Medulla oblongata (tissue), 1 donor: ENCODE measurements around the gene CHN1.
A peak's percentile ranks its signal among the peaks of the same experiment; 100 is the strongest.

Experiments
- DNase-seq: peaks from one replicate; pipeline ENCODE4 v3.0.0-alpha.2; 2015; ENCODE audit errors: extremely low spot score

CHN1 gene

GRCh38 chr2:174870787-174871186 is 134.4 kb downstream of the CHN1 start:
- no peak for DNase-seq

- no peak for DNase-seq
These were observed 136.3 kb downstream of the CHN1 start for GRCh38 chr2:174868878-174869277.

DNA sequence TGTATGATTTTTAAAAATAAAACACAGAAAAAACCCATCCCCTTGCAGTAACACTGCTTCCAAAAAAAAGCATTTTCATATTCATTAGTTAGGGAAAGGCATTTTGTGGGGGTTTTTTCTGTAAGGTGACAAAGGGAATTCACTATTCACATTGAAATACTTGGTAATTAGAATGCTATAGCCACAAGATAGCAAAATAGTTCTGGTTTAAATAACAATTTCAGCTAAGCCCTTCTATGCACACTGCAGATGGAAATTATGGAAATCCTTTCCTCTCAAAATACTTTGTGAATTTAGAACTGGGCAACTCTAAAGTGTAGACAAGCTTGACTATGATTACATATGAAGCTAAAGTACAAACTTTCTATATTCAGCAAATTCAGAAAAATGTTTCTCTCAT is 138.8 kb downstream of the CHN1 start:
- DNase-seq: no peak

- DNase-seq: no peak
These were observed 142.0 kb downstream of the CHN1 start for GRCh38 chr2:174863183-174863582.

DNA sequence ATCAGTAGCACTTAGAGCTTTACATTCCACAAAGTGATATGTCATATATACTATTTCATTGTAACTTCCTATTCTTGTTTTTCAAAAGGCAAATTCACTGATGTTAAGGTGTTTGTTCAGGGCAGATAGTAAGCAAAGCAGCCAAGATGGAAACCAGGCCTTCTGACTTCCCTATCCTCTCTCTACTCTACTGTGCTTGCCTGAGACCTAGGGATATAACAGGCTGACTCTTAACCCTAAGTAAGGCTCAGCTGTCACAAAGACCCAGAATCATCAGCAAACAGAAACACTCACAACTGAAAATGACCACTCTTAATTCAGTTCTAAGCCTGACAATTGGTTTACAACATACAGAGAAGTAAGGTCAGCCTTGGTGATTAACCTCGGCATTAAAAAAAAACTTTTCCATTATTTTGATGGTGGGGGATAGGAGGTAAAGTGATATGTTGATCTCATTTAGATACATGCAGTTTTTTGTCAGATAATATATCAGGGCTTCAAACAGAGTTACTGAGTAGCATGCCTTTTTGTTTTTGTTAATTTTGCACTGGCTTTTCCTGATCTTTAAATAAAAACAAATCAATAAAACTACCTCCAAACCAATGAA is 145.5 kb downstream of the CHN1 start:
- DNase-seq: no peak

- DNase-seq: no peak
These were observed 146.4 kb downstream of the CHN1 start for GRCh38 chr2:174858745-174859144.

GRCh38 chr2:174856447-174856846 is 148.7 kb downstream of the CHN1 start:
- no peak for DNase-seq

- peak; percentile 56 for DNase-seq
These were observed 157.9 kb downstream of the CHN1 start for GRCh38 chr2:174846941-174847938.

GRCh38 chr2:174846218-174846617 is 159.0 kb downstream of the CHN1 start:
- no peak for DNase-seq

GRCh38 chr2:174844295-174844708 is 160.9 kb downstream of the CHN1 start:
- DNase-seq: no peak

- DNase-seq: no peak
These were observed 162.7 kb downstream of the CHN1 start for GRCh38 chr2:174842496-174842895.

DNA sequence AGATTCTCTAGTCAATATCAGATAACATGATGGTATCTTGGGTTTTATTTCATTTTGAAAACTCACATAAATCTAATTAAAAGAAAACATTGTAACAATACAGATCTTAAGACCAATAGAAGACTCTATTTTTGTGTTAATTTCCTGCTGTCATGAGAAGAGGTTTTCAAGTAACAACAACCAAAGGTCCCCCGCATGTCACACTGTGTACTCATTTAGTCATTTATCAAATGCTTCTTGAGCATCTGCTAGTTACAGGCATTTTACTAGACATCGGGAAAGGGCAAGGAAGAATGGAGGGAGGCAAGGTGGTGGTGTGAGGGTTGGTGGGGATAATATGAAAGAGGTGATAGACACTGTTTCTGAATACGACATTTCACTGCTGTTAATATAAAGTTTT is 163.2 kb downstream of the CHN1 start:
- no peak for DNase-seq

DNA sequence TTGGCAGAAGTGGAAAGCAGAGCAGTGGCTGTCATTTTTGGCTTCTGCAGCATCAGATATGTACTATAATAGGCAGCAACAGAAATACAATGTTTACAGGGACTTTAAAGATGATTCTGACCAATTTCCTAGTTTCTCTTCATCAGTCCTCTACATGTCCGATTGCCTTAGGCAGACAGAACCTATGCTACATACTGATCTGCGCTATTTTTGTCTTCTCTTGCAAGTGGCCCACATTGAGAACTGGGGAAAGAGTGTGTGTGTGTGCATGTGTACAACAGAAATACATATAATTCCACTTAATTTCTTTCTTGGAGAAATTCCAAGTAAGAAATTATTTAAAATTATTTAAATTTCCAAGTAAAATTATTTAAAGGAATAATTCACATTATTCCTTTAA is 163.8 kb downstream of the CHN1 start:
- no peak for DNase-seq

- no peak for DNase-seq
These were observed 164.7 kb downstream of the CHN1 start for GRCh38 chr2:174840436-174840835.

DNA sequence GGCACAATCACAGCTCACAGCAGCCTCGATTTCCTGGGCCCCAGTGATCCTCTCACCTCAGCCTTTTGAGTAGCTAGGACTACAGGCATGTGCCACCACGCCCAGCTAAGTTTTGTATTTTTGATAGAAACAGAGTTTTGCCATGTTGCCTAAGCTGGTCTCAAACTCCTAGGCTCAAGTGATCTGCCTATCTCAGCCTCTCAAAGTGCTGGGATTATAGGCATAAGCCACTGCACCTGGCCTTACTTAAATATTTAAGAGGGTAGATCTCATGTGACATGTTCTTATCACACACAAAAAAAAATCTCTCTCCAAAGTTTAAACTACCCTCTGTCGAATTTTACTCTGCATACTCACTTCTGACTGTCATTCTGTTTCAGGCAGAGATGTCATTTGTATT is 165.5 kb downstream of the CHN1 start:
- DNase-seq: no peak

- no peak for DNase-seq
These were observed 168.2 kb downstream of the CHN1 start for GRCh38 chr2:174836995-174837390.

- no peak for DNase-seq
These were observed 168.7 kb downstream of the CHN1 start for GRCh38 chr2:174836377-174836994.

- DNase-seq: no peak
These were observed 169.4 kb downstream of the CHN1 start for GRCh38 chr2:174835797-174836255.

DNA sequence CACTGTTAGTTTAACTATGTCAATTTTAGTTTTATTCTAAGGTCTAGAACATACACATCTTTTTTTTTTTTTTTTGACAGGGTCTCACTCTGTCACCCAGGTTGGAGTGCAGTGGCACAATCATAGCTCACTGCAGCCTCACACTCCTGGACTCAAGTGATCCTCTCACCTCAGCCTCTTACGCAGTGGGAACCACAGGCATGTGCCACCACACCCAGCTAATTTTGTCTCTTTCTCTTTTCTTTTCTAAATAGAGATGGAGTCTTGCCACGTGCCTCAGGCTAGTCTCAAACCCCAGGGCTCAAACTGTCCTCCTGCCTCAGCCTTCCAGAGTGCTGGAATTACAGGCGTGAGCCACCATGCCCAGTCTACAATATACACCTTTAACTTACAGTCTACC is 171.4 kb downstream of the CHN1 start:
- no peak for DNase-seq

GRCh38 chr2:174830561-174830960 is 174.6 kb downstream of the CHN1 start:
- no peak for DNase-seq

- DNase-seq: no peak
These were observed 175.6 kb downstream of the CHN1 start for GRCh38 chr2:174829550-174829949.
